ENCODE data around the gene GNPTAB.

Gene GNPTAB

DNA sequence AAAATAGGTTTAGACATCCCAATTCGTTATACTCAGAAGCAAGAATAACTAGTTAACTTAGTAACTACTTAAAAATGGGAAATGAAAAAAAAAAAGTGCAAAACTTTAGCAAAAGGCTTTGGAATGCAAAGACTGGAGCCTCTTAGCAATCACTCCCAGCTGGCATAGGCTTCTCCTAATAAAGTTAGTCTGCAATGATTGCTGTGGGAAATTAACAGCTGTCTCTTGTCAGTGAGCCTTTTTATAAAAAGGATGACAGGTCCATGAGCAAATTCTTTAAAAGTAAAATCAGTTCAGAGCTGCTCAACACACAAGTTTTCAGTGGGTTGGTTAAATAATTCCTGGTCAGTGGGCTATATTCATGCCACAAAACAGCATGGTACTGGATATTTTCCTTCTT lies 84.1 kb downstream of the GNPTAB start:
- TF ChIP-seq, protein P1, sequence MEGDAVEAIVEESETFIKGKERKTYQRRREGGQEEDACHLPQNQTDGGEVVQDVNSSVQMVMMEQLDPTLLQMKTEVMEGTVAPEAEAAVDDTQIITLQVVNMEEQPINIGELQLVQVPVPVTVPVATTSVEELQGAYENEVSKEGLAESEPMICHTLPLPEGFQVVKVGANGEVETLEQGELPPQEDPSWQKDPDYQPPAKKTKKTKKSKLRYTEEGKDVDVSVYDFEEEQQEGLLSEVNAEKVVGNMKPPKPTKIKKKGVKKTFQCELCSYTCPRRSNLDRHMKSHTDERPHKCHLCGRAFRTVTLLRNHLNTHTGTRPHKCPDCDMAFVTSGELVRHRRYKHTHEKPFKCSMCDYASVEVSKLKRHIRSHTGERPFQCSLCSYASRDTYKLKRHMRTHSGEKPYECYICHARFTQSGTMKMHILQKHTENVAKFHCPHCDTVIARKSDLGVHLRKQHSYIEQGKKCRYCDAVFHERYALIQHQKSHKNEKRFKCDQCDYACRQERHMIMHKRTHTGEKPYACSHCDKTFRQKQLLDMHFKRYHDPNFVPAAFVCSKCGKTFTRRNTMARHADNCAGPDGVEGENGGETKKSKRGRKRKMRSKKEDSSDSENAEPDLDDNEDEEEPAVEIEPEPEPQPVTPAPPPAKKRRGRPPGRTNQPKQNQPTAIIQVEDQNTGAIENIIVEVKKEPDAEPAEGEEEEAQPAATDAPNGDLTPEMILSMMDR (IDR thresholded peaks at IDR 0.05) = no peak
- H3K4me1 ChIP-seq (ENCODE audit: control insufficient read depth in 1 of 2, insufficient read depth in 1 of 2, low read depth in 1 of 2, low read length in 1 of 2) = peaks cover 0 to 5% of the 10 kb centered on the region in 2 experiments
- no peak overlapping the region for H3K4me3 ChIP-seq (ENCODE audit: low read depth in 1 of 2, low read length in 1 of 2)
- H3K36me3 ChIP-seq = peaks cover 95% of the 10 kb centered on the region
- H3K9me3 ChIP-seq = no peaks in the 10 kb centered on the region
- H3K27ac ChIP-seq = no peak overlapping the region
- H3K27me3 ChIP-seq = no peaks in the 10 kb centered on the region

DNA sequence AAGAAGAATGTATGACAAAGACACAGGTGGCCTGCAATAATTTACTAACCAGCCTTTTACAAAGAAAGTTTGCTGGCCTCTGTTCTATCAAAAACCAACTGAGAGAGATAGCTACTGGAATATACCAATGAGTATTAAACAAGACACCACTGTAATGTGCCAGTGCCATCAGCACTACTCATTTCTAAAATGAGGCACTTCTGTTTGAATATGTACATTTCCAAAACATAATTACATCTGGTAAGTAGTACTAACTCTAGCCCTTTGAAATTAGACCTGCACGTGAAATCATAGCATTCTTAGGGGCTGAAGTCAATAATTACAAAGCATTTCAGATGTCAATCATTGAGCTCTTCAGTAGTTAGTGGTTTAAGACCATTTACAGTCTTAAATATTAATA lies 84.6 kb downstream of the GNPTAB start:
- Histone ChIP-seq H3K36me3 (peaks cover 95% of the 10 kb centered on the region), H3K4me3 (ENCODE audit: low read depth in 1 of 2, low read length in 1 of 2) (no peak overlapping the region), H3K4me1 (ENCODE audit: control insufficient read depth in 1 of 2, insufficient read depth in 1 of 2, low read depth in 1 of 2, low read length in 1 of 2) (peaks cover 0 to 5% of the 10 kb centered on the region in 2 experiments), H3K9me3 (no peaks in the 10 kb centered on the region), H3K27ac (no peak overlapping the region), H3K27me3 (no peaks in the 10 kb centered on the region)
- TF ChIP-seq, protein P1 (IDR thresholded peaks at IDR 0.05) = no peak

DNA sequence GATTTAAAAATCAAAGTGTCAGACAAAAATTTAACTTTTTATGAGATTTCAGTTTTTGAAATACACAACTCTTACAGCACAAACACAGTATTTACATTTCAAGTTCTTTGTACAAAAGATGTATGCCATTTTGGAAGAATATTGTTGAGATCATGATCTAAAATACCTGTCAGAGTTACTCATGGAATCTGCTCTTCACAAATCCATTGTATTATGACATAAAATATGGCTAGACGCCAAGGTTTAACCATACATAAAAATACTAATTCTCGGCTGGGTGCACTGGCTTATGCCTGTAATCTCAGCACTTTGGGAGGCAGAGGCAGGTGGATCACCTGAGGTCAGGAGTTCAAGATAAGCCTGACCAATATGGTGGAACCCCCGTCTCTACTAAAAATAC lies 85.3 kb downstream of the GNPTAB start:
- H3K36me3 ChIP-seq = peaks cover 94% of the 10 kb centered on the region

DNA sequence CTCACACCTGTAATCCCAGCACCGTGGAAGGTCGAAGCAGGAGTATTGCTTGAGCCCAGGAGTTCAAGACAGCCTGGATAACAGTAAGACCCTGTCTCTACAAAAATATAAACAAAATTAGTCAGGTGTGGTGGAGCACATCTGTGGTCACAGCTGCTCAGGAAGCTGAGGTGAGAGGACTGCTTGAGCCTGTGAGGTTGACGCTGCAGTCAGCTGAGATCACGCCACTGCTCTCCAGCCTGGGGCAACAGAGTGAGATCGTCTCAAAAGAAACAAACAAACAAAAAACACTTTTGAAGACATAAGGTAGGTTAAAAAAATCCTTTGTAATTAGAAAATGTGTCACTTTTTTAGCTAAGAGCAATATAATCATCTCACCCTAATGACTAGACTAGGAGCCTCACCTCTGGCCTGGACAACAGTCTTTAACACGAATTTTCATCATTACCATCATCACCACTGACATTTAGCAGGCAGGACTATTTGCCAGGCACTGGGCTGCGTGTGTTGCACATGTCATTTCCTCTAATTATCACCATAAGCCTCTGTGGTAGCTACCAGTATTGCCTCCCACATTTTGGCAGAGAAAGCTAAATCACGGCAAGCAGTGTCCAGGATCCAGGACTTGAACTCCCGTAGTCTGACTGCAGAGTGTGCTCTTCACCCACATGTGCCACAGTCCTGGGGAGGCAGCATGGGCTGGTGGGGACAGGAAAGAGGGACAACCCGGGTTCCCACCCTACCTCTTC lies 86.9 kb downstream of the GNPTAB start:
- Histone ChIP-seq H3K4me1 (ENCODE audit: control insufficient read depth in 1 of 2, insufficient read depth in 1 of 2, low read depth in 1 of 2, low read length in 1 of 2) (peaks cover 0 to 5% of the 10 kb centered on the region in 2 experiments), H3K36me3 (peaks cover 89% of the 10 kb centered on the region), H3K9me3 (no peaks in the 10 kb centered on the region), H3K4me3 (ENCODE audit: low read depth in 1 of 2, low read length in 1 of 2) (no peak overlapping the region), H3K27me3 (no peaks in the 10 kb centered on the region), H3K27ac (no peak overlapping the region)
- TF ChIP-seq, protein P1 (IDR thresholded peaks at IDR 0.05) = no peak

More for the DNA sequence above, 85.3 kb downstream of the GNPTAB start:
- Histone ChIP-seq H3K4me3 (ENCODE audit: low read depth in 1 of 2, low read length in 1 of 2) (no peak overlapping the region), H3K27me3 (no peaks in the 10 kb centered on the region), H3K27ac (no peak overlapping the region), H3K4me1 (ENCODE audit: control insufficient read depth in 1 of 2, insufficient read depth in 1 of 2, low read depth in 1 of 2, low read length in 1 of 2) (peaks cover 0 to 5% of the 10 kb centered on the region in 2 experiments), H3K9me3 (no peaks in the 10 kb centered on the region)
- TF ChIP-seq, protein P1 (IDR thresholded peaks at IDR 0.05) = no peak

DNA sequence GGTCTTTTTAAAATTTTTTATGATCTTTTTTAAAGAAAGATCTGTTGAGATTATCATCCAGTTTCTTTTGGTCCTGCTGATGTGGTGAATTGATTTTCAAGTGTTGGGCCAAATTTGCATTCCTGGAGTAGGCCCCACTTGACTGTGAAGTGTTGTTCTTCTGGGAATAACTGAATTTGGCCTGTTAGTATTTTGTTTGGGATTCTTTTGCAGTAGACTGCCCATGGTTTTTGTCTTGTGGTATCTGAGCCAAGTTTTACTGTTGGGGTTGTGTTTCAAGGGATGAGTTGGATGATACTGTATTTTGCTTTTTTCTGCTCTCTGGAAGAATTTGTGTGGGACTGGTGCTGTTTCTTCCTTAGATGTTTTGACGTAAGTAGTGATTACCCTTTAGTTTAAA lies 87.5 kb downstream of the GNPTAB start:
- no peak overlapping the region for H3K4me3 ChIP-seq (ENCODE audit: low read depth in 1 of 2, low read length in 1 of 2)
- peaks cover 89% of the 10 kb centered on the region for H3K36me3 ChIP-seq
- H3K27ac ChIP-seq = no peak overlapping the region
- TF ChIP-seq, protein P1 (IDR thresholded peaks at IDR 0.05) = no peak
- no peaks in the 10 kb centered on the region for H3K27me3 ChIP-seq
- peaks cover 0 to 5% of the 10 kb centered on the region in 2 experiments for H3K4me1 ChIP-seq (ENCODE audit: control insufficient read depth in 1 of 2, insufficient read depth in 1 of 2, low read depth in 1 of 2, low read length in 1 of 2)
- no peaks in the 10 kb centered on the region for H3K9me3 ChIP-seq

Data from neutrophil (primary cell).